CD14-positive monocyte (primary cell): ENCODE results near the gene ZNF22. TPM values are rescaled to one million over a fixed set of nuclear protein-coding genes. Genes with fewer than 3 reads are reported as not detected.

Source experiments
- DNase-seq, 3 donors: peaks; one replicate each; pipeline ENCODE4 v3.0.0-alpha.2; 2011 to 2022
- H2AFZ ChIP-seq: 2 replicates; pipeline ENCODE4 v1.6.0; 2012; ENCODE audit warnings: mild to moderate bottlenecking, low read depth, low read length, inconsistent platforms; ENCODE audit not compliant: insufficient read depth, poor library complexity, severe bottlenecking
- H3K27ac ChIP-seq, 2 donors: 1 replicate in 1 of 2; 2 replicates in 1 of 2; pipeline ENCODE4 v1.5.1; 2012 to 2013; ENCODE audit warnings: low read length in 2 of 2, control low read depth in 1 of 2, inconsistent platforms in 1 of 2, low read depth in 1 of 2, mild to moderate bottlenecking in 1 of 2
- H3K27me3 ChIP-seq, 2 donors: one replicate each; pipeline versions ENCODE4 v1.6.0 to v1.6.1; 2011 to 2013; ENCODE audit warnings: low read length in 2 of 2; ENCODE audit not compliant: control insufficient read depth in 2 of 2, insufficient read depth in 2 of 2
- H3K36me3 ChIP-seq, 2 donors: replicated peaks in 1 of 2; 1 replicate in 1 of 2; 2 replicates in 1 of 2; pipeline versions ENCODE4 v1.5.1 to v1.6.1; 2012 to 2013; ENCODE audit warnings: low read length in 2 of 2, control low read depth in 1 of 2, inconsistent platforms in 1 of 2, mild to moderate bottlenecking in 1 of 2; ENCODE audit not compliant: insufficient read depth in 2 of 2, control insufficient read depth in 1 of 2
- H3K4me1 ChIP-seq, 2 donors: 1 replicate in 1 of 2; 2 replicates in 1 of 2; pipeline versions ENCODE4 v1.5.1 to v1.6.1; 2012 to 2013; ENCODE audit warnings: low read length in 2 of 2, control low read depth in 1 of 2, inconsistent platforms in 1 of 2, mild to moderate bottlenecking in 1 of 2, moderate library complexity in 1 of 2; ENCODE audit not compliant: insufficient read depth in 2 of 2, control insufficient read depth in 1 of 2
- H3K4me2 ChIP-seq: replicated peaks from 2 replicates; pipeline ENCODE3; 2012; ENCODE audit warnings: low read length, moderate library complexity, mild to moderate bottlenecking; ENCODE audit not compliant: poor library complexity, severe bottlenecking; ENCODE audit errors: extremely low read depth
- H3K4me3 ChIP-seq, 3 experiments: fragments of 200-600 bp in 1 of 3; sonication (generic) in 1 of 3; replicated peaks in 1 of 3; 1 replicate in 2 of 3; 2 replicates in 1 of 3; pipeline ENCODE4 v1.5.1; 2011 to 2013; ENCODE audit warnings: low read length in 3 of 3, mild to moderate bottlenecking in 3 of 3, control low read depth in 2 of 3, low read depth in 2 of 3, inconsistent platforms in 1 of 3, moderate library complexity in 1 of 3
- H3K79me2 ChIP-seq: 2 replicates; pipeline ENCODE4 v1.6.0; 2012; ENCODE audit warnings: mild to moderate bottlenecking, control low read depth, inconsistent platforms, low read length, moderate library complexity; ENCODE audit not compliant: insufficient read depth
- H3K9ac ChIP-seq: 2 replicates; pipeline ENCODE4 v1.6.0; 2017; ENCODE audit warnings: low read length, mild to moderate bottlenecking; ENCODE audit not compliant: insufficient read depth, poor library complexity, severe bottlenecking
- H3K9me3 ChIP-seq, 2 donors: replicated peaks in 1 of 2; 1 replicate in 1 of 2; 2 replicates in 1 of 2; pipeline versions ENCODE4 v1.5.1 to v1.6.1; 2012 to 2013; ENCODE audit warnings: low read length in 2 of 2, control low read depth in 1 of 2; ENCODE audit not compliant: control insufficient read depth in 1 of 2, insufficient read depth in 1 of 2
- H4K20me1 ChIP-seq: 2 replicates; pipeline ENCODE4 v1.6.0; 2012; ENCODE audit warnings: mild to moderate bottlenecking, low read length, control low read depth, moderate library complexity; ENCODE audit not compliant: insufficient read depth
- H3K27ac Mint-ChIP-seq, 7 donors: one replicate each; pipeline ENCODE4 v1.8.0; 2020; ENCODE audit warnings: mild to moderate bottlenecking in 7 of 7, mixed read lengths in 7 of 7, moderate library complexity in 6 of 7, inconsistent platforms in 2 of 7
- H3K27me3 Mint-ChIP-seq, 3 donors: one replicate each; pipeline ENCODE4 v1.8.0; 2021 to 2022; ENCODE audit warnings: low read depth in 3 of 3, mild to moderate bottlenecking in 3 of 3, mixed read lengths in 3 of 3, moderate library complexity in 3 of 3, inconsistent platforms in 1 of 3
- H3K36me3 Mint-ChIP-seq, 2 donors: one replicate each; pipeline ENCODE4 v1.8.0; 2020; ENCODE audit warnings: mixed read lengths in 2 of 2, inconsistent platforms in 1 of 2, mild to moderate bottlenecking in 1 of 2
- H3K4me1 Mint-ChIP-seq: one replicate; pipeline ENCODE4 v1.8.0; 2020; ENCODE audit warnings: mild to moderate bottlenecking, mixed read lengths
- H3K4me3 Mint-ChIP-seq, 2 donors: one replicate each; pipeline ENCODE4 v1.8.0; 2020; ENCODE audit warnings: mild to moderate bottlenecking in 2 of 2, mixed read lengths in 2 of 2, moderate library complexity in 1 of 2
- H3K9me3 Mint-ChIP-seq, 7 donors: one replicate each; pipeline ENCODE4 v1.8.0; 2020 to 2022; ENCODE audit warnings: mixed read lengths in 7 of 7, mild to moderate bottlenecking in 6 of 7, moderate library complexity in 6 of 7, inconsistent platforms in 2 of 7
- CTCF ChIP-seq: fragments of 200-600 bp; IDR thresholded peaks from one replicate; pipeline ENCODE4 v1.8.0; 2022; ENCODE audit warnings: antibody characterized with exemption, mild to moderate bottlenecking
- WGBS: methylation state at CpG from one replicate; pipeline ENCODE4 v1.1.5; 2013; ENCODE audit warnings: missing lambda C conversion rate; ENCODE audit not compliant: insufficient coverage; 5-methylcytosine and 5-hydroxymethylcytosine counted together
- intact Hi-C, 2 donors: fragments of 100-400 bp; cut with micrococcal nuclease; formaldehyde crosslinking; loops; one replicate each; pipeline versions ENCODE4 v1.15.0 to v1.15.1; 2023
- polyA plus RNA-seq, 3 donors: library from polyadenylated mRNA; depleted of rRNA in 1 of 3; unstranded in 2 of 3; stranded (reverse) in 1 of 3; fragments of 300-500 nt in 2 of 3; fragments of >200 nt in 1 of 3; fragmentation: Illumina TruSeq in 2 of 3; gene quantifications; 1 replicate in 2 of 3; 2 replicates in 1 of 3; pipeline ENCODE4 v1.2.3, GENCODE V29; 2012 to 2021

ZNF22 gene
- polyA plus RNA-seq, 3 donors: 4.1 to 14.6 (median 10.4) TPM

- peaks cover 97% of the 10 kb centered on the region for H3K79me2 ChIP-seq
- peaks cover 0 to 1% (median 0%) of the 10 kb centered on the region in 3 donors for H3K27me3 Mint-ChIP-seq
- peaks cover 55% of the 10 kb centered on the region for H3K4me1 Mint-ChIP-seq
- H3K27me3 ChIP-seq: no peaks in the 10 kb centered on the region
- H3K4me3 Mint-ChIP-seq: no peak overlapping the region
- H3K9me3 Mint-ChIP-seq: peaks cover 0 to 4% (median 3%) of the 10 kb centered on the region in 7 donors
- TF ChIP-seq CTCF: no peak
- H3K36me3 Mint-ChIP-seq: peaks cover 48 to 55% of the 10 kb centered on the region in 2 donors
- H3K9ac ChIP-seq: no peak overlapping the region
- 98% methylated on average over 4 of the region's 4 CpGs for WGBS
- H4K20me1 ChIP-seq: peaks cover 65% of the 10 kb centered on the region
- no peak for DNase-seq
- peak overlapping the region in 4 of 7 donors; percentile 12 to 64 (median 42) for H3K27ac Mint-ChIP-seq
- peak overlapping the region in 1 of 2 donors; percentile 81 for H3K27ac ChIP-seq
- H3K4me3 ChIP-seq: no peak overlapping the region
- intact Hi-C loops: no loop called here
- H3K4me1 ChIP-seq: peaks cover 40 to 54% of the 10 kb centered on the region in 2 donors
- H3K4me2 ChIP-seq: no peak overlapping the region
- peaks cover 13 to 54% of the 10 kb centered on the region in 2 donors for H3K36me3 ChIP-seq
- no peaks in the 10 kb centered on the region for H3K9me3 ChIP-seq
- H2AFZ ChIP-seq: no peak overlapping the region
These were observed 44.5 kb upstream of the ZNF22 start for GRCh38 chr10:44956226-44956625.

- no peak overlapping the region for H2AFZ ChIP-seq
- DNase-seq: no peak
- 73% methylated on average over 2 of the region's 4 CpGs for WGBS
- H3K4me1 Mint-ChIP-seq: peaks cover 59% of the 10 kb centered on the region
- H3K79me2 ChIP-seq: peaks cover 97% of the 10 kb centered on the region
- H3K9ac ChIP-seq: no peak overlapping the region
- H3K27ac Mint-ChIP-seq: peak overlapping the region; percentile 38 to 96 (median 83)
- H3K4me3 Mint-ChIP-seq: no peak overlapping the region
- peaks cover 43 to 52% of the 10 kb centered on the region in 2 donors for H3K36me3 Mint-ChIP-seq
- no peaks in the 10 kb centered on the region for H3K27me3 ChIP-seq
- H4K20me1 ChIP-seq: peaks cover 73% of the 10 kb centered on the region
- peaks cover 48 to 61% of the 10 kb centered on the region in 2 donors for H3K4me1 ChIP-seq
- peaks cover 0 to 4% (median 3%) of the 10 kb centered on the region in 7 donors for H3K9me3 Mint-ChIP-seq
- H3K27me3 Mint-ChIP-seq: peaks cover 0 to 1% (median 0%) of the 10 kb centered on the region in 3 donors
- peaks cover 13 to 47% of the 10 kb centered on the region in 2 donors for H3K36me3 ChIP-seq
- H3K4me3 ChIP-seq: peak overlapping the region in 1 of 3 experiments; percentile 96
- peak overlapping the region in 1 of 2 donors; percentile 81 for H3K27ac ChIP-seq
- intact Hi-C loops: no loop called here
- no peaks in the 10 kb centered on the region for H3K9me3 ChIP-seq
- H3K4me2 ChIP-seq: peak overlapping the region; percentile 99
- TF ChIP-seq CTCF: no peak
These were observed 43.7 kb upstream of the ZNF22 start for GRCh38 chr10:44956717-44957706.
